ENCODE measurements around the gene SNRPF.

Gene SNRPF

GRCh38 chr12:95859344-95859816, 628 bp downstream of the SNRPF start:
- peak; percentile 42 for DNase-seq (ENCODE audit: low spot score)

- DNase-seq (ENCODE audit: low spot score) = no peak
Observed at GRCh38 chr12:95859947-95860850, 1.4 kb downstream of the SNRPF start.

- no peak for DNase-seq (ENCODE audit: low spot score)
Observed at GRCh38 chr12:95862038-95862437, 3.3 kb downstream of the SNRPF start.

- DNase-seq (ENCODE audit: low spot score) = no peak
Observed at GRCh38 chr12:95863337-95863736, 4.6 kb downstream of the SNRPF start.

- no peak for DNase-seq (ENCODE audit: low spot score)
Observed at GRCh38 chr12:95870897-95871296, 12.1 kb downstream of the SNRPF start.

- no peak for DNase-seq (ENCODE audit: low spot score)
Observed at GRCh38 chr12:95874452-95874851, 15.7 kb downstream of the SNRPF start.

- no peak for DNase-seq (ENCODE audit: low spot score)
Observed at GRCh38 chr12:95877622-95878021, 18.9 kb downstream of the SNRPF start.

GRCh38 chr12:95880895-95881294, 22.1 kb downstream of the SNRPF start:
- no peak for DNase-seq (ENCODE audit: low spot score)

- no peak for DNase-seq (ENCODE audit: low spot score)
Observed at GRCh38 chr12:95881331-95881955, 22.7 kb downstream of the SNRPF start.

GRCh38 chr12:95882080-95882479, 23.3 kb downstream of the SNRPF start:
- DNase-seq (ENCODE audit: low spot score) = no peak

- no peak for DNase-seq (ENCODE audit: low spot score)
Observed at GRCh38 chr12:95882873-95883272, 24.1 kb downstream of the SNRPF start.

GRCh38 chr12:95884998-95885397, 26.2 kb downstream of the SNRPF start:
- no peak for DNase-seq (ENCODE audit: low spot score)

GRCh38 chr12:95887311-95887710, 28.6 kb downstream of the SNRPF start:
- DNase-seq (ENCODE audit: low spot score) = no peak

- no peak for DNase-seq (ENCODE audit: low spot score)
Observed at GRCh38 chr12:95890958-95891357, 32.2 kb downstream of the SNRPF start.

- DNase-seq (ENCODE audit: low spot score) = no peak
Observed at GRCh38 chr12:95896846-95897245, 38.1 kb downstream of the SNRPF start.

GRCh38 chr12:95898081-95898480, 39.3 kb downstream of the SNRPF start:
- DNase-seq (ENCODE audit: low spot score) = no peak

- no peak for DNase-seq (ENCODE audit: low spot score)
Observed at GRCh38 chr12:95908573-95908972, 49.8 kb downstream of the SNRPF start.

- no peak for DNase-seq (ENCODE audit: low spot score)
Observed at GRCh38 chr12:95909871-95910270, 51.1 kb downstream of the SNRPF start.

All from activated CD4-positive, alpha-beta T cell treated with anti-CD3 and anti-CD28 coated beads, Interleukin-2, Interleukin-4, amounts not matched to agents 100 ng/mL and 50 ng/mL, durations not matched to agents 16 hours and 8 hours (primary cell).